ENCODE results near the gene CDC42EP2. TPM values are rescaled to one million over a fixed set of nuclear protein-coding genes. Genes with fewer than 3 reads are reported as not detected.
A peak's percentile ranks its signal among the peaks of the same experiment; 100 is the strongest.

CDC42EP2 gene
- total and polyA plus RNA-seq, 2 of the 13 experiments (the other 11 are each of a cell fraction or from before 2014, with no cell fraction given) = 2.3 to 7.1 TPM

DNA sequence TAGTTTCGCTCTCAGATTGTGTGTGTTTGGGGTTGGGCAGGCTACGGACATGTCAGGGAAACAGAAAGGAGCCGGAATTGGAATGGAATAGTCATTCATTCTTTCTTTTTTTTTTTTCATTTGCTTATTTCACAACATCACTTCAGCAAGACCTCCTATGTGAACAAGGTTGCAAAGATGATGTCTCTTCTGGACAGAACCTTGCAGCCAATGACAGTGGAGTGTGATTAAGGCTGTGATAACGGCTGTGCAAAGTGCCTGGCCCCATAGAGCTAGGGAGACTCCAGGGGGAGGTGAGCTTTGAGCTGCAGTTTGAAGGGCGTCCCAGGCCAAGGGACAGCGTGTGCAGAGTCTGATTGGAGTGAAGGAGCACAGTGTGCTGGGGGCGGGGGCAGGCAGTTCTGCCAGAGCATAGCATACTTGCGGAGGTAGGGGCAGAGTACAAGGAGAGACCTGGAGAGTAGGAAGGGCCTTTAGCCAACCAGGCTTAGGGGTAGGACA is 43.2 kb downstream of the CDC42EP2 start (continued):
- TF ChIP-seq, protein P1, sequence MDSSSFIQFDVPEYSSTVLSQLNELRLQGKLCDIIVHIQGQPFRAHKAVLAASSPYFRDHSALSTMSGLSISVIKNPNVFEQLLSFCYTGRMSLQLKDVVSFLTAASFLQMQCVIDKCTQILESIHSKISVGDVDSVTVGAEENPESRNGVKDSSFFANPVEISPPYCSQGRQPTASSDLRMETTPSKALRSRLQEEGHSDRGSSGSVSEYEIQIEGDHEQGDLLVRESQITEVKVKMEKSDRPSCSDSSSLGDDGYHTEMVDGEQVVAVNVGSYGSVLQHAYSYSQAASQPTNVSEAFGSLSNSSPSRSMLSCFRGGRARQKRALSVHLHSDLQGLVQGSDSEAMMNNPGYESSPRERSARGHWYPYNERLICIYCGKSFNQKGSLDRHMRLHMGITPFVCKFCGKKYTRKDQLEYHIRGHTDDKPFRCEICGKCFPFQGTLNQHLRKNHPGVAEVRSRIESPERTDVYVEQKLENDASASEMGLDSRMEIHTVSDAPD (CRISPR knock-in tag; IDR thresholded peaks at IDR 0.05) = peak; percentile 44; the same call in 1 of the 2 replicates
- TF ChIP-seq TBP (CRISPR knock-in tag; IDR thresholded peaks at IDR 0.05) (no peak), ZNF720 (CRISPR knock-in tag; IDR thresholded peaks at IDR 0.05) (no peak), TMF1 (CRISPR knock-in tag; IDR thresholded peaks at IDR 0.05; ENCODE audit: low read depth) (no peak), ZMYM3 (CRISPR knock-in tag; IDR thresholded peaks at IDR 0.05) (0 out of 2 replicates have a peak, but pooled peaks have one; percentile 40), ZEB1 (IDR thresholded peaks at IDR 0.05; ENCODE audit: insufficient replicate concordance, low read depth) (peak; percentile 84), ZFP1 (CRISPR knock-in tag; IDR thresholded peaks at IDR 0.05) (no peak), LCORL (IDR thresholded peaks at IDR 0.05) (0 out of 2 replicates have a peak, but pooled peaks have one; percentile 10), LCORL (CRISPR knock-in tag; IDR thresholded peaks at IDR 0.05) (peak; percentile 91), SMAD1 (CRISPR knock-in tag; IDR thresholded peaks at IDR 0.05; ENCODE audit: borderline replicate concordance, low read depth) (no peak), KAT7 (CRISPR knock-in tag; IDR thresholded peaks at IDR 0.05; ENCODE audit: borderline replicate concordance) (no peak)
- TF ChIP-seq, protein P2, sequence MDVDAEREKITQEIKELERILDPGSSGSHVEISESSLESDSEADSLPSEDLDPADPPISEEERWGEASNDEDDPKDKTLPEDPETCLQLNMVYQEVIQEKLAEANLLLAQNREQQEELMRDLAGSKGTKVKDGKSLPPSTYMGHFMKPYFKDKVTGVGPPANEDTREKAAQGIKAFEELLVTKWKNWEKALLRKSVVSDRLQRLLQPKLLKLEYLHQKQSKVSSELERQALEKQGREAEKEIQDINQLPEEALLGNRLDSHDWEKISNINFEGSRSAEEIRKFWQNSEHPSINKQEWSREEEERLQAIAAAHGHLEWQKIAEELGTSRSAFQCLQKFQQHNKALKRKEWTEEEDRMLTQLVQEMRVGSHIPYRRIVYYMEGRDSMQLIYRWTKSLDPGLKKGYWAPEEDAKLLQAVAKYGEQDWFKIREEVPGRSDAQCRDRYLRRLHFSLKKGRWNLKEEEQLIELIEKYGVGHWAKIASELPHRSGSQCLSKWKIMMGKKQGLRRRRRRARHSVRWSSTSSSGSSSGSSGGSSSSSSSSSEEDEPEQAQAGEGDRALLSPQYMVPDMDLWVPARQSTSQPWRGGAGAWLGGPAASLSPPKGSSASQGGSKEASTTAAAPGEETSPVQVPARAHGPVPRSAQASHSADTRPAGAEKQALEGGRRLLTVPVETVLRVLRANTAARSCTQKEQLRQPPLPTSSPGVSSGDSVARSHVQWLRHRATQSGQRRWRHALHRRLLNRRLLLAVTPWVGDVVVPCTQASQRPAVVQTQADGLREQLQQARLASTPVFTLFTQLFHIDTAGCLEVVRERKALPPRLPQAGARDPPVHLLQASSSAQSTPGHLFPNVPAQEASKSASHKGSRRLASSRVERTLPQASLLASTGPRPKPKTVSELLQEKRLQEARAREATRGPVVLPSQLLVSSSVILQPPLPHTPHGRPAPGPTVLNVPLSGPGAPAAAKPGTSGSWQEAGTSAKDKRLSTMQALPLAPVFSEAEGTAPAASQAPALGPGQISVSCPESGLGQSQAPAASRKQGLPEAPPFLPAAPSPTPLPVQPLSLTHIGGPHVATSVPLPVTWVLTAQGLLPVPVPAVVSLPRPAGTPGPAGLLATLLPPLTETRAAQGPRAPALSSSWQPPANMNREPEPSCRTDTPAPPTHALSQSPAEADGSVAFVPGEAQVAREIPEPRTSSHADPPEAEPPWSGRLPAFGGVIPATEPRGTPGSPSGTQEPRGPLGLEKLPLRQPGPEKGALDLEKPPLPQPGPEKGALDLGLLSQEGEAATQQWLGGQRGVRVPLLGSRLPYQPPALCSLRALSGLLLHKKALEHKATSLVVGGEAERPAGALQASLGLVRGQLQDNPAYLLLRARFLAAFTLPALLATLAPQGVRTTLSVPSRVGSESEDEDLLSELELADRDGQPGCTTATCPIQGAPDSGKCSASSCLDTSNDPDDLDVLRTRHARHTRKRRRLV (CRISPR knock-in tag; IDR thresholded peaks at IDR 0.05) = no peak
- TF ChIP-seq, protein P3, sequence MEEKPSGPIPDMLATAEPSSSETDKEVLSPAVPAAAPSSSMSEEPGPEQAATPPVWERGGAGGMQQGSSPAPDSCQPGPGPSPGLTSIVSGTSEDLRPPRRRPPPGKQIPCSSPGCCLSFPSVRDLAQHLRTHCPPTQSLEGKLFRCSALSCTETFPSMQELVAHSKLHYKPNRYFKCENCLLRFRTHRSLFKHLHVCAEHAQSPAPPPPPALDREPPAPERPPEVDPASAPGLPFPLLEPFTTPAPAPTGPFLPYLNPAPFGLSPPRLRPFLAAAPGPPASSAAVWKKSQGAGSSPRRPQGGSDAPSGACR (CRISPR knock-in tag; IDR thresholded peaks at IDR 0.05) = peak; percentile 65; the same call in 1 of the 2 replicates
- TF ChIP-seq, protein P4, sequence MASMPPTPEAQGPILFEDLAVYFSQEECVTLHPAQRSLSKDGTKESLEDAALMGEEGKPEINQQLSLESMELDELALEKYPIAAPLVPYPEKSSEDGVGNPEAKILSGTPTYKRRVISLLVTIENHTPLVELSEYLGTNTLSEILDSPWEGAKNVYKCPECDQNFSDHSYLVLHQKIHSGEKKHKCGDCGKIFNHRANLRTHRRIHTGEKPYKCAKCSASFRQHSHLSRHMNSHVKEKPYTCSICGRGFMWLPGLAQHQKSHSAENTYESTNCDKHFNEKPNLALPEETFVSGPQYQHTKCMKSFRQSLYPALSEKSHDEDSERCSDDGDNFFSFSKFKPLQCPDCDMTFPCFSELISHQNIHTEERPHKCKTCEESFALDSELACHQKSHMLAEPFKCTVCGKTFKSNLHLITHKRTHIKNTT (CRISPR knock-in tag; IDR thresholded peaks at IDR 0.05) = no peak
- TF ChIP-seq, protein P5, sequence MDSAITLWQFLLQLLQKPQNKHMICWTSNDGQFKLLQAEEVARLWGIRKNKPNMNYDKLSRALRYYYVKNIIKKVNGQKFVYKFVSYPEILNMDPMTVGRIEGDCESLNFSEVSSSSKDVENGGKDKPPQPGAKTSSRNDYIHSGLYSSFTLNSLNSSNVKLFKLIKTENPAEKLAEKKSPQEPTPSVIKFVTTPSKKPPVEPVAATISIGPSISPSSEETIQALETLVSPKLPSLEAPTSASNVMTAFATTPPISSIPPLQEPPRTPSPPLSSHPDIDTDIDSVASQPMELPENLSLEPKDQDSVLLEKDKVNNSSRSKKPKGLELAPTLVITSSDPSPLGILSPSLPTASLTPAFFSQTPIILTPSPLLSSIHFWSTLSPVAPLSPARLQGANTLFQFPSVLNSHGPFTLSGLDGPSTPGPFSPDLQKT (CRISPR knock-in tag; IDR thresholded peaks at IDR 0.05; ENCODE audit: borderline replicate concordance) = no peak
- TF ChIP-seq, protein P6, sequence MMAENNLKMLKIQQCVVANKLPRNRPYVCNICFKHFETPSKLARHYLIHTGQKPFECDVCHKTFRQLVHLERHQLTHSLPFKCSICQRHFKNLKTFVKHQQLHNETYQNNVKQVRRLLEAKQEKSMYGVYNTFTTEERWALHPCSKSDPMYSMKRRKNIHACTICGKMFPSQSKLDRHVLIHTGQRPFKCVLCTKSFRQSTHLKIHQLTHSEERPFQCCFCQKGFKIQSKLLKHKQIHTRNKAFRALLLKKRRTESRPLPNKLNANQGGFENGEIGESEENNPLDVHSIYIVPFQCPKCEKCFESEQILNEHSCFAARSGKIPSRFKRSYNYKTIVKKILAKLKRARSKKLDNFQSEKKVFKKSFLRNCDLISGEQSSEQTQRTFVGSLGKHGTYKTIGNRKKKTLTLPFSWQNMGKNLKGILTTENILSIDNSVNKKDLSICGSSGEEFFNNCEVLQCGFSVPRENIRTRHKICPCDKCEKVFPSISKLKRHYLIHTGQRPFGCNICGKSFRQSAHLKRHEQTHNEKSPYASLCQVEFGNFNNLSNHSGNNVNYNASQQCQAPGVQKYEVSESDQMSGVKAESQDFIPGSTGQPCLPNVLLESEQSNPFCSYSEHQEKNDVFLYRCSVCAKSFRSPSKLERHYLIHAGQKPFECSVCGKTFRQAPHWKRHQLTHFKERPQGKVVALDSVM (CRISPR knock-in tag; IDR thresholded peaks at IDR 0.05) = no peak; the same call in 1 of the 2 replicates
